Endothelial cell of umbilical vein (primary cell): ENCODE measurements around the gene GPR107. TPM values are rescaled to one million over a fixed set of nuclear protein-coding genes. Genes with fewer than 3 reads are reported as not detected.

ENCODE experiments used
- BruUV-seq: library from RNA; stranded (reverse); fragments of 400-500 nt; replicated peaks from 2 replicates; lab custom pipeline; 2021; lab: Mats Ljungman, UMichigan
- CTCF ChIA-PET: fragments of 300-600, 350-600 bp; sonication (Branson Sonifier 250); formaldehyde crosslinking; loops from one replicate; lab custom pipeline; 2021; ENCODE audit warnings: antibody characterized with exemption, inconsistent platforms; lab: Charles Lee
- POLR2A ChIA-PET: fragments of 300-600, 350-600 bp; sonication (Branson Sonifier 250); formaldehyde crosslinking; loops from one replicate; lab custom pipeline; 2021; ENCODE audit warnings: antibody characterized with exemption, inconsistent platforms; lab: Charles Lee
- DNase-seq: peaks from one replicate; pipeline ENCODE4 v3.0.0-alpha.2; 2011; ENCODE audit warnings: low read depth, low spot score
- FAIRE-seq: peaks from 2 replicates; lab custom pipeline; 2011; peaks lifted over from hg19 to GRCh38; lab: Jason Lieb, UNC
- H2AFZ ChIP-seq: 2 replicates; pipeline ENCODE4 v1.6.0; 2012; ENCODE audit warnings: low read depth, low read length, control low read depth, inconsistent platforms
- H3K27ac ChIP-seq: 2 replicates; pipeline ENCODE4 v1.5.1; 2011; ENCODE audit warnings: low read depth, mild to moderate bottlenecking, control low read depth, low read length, moderate library complexity; ENCODE audit not compliant: insufficient read depth
- H3K27me3 ChIP-seq, 2 experiments: 2 replicates each; pipeline versions ENCODE4 v1.6.0 to v1.6.1; 2011; ENCODE audit warnings: low read length in 2 of 2, mixed read lengths in 1 of 2; ENCODE audit not compliant: control insufficient read depth in 2 of 2, insufficient read depth in 2 of 2
- H3K36me3 ChIP-seq, 2 experiments: 2 replicates in 1 of 2; 3 replicates in 1 of 2; pipeline ENCODE4 v1.5.1; 2011; ENCODE audit warnings: low read length in 2 of 2, mild to moderate bottlenecking in 1 of 2, moderate library complexity in 1 of 2; ENCODE audit not compliant: control insufficient read depth in 2 of 2, insufficient read depth in 2 of 2; ENCODE audit errors: extremely low read depth in 1 of 2
- H3K4me1 ChIP-seq: 3 replicates; pipeline ENCODE4 v1.5.1; 2011; ENCODE audit warnings: mild to moderate bottlenecking, low read length; ENCODE audit not compliant: control insufficient read depth, insufficient read depth; ENCODE audit errors: extremely low read depth
- H3K4me2 ChIP-seq: 2 replicates; pipeline ENCODE4 v1.6.1; 2011; ENCODE audit warnings: low read length, control low read depth, mixed read lengths; ENCODE audit not compliant: insufficient read depth
- H3K4me3 ChIP-seq, 3 experiments: fragments of 200-600 bp in 1 of 3; sonication (generic), shearing (Covaris generic) in 1 of 3; replicated peaks in 1 of 3; 2 replicates each; pipeline ENCODE4 v1.5.1; 2011 to 2016; ENCODE audit warnings: control low read depth in 3 of 3, low read length in 3 of 3, mild to moderate bottlenecking in 2 of 3, inconsistent platforms in 1 of 3, low read depth in 1 of 3, moderate library complexity in 1 of 3; ENCODE audit not compliant: insufficient read depth in 1 of 3
- H3K79me2 ChIP-seq: 2 replicates; pipeline ENCODE4 v1.6.0; 2012; ENCODE audit warnings: low read length, inconsistent platforms; ENCODE audit not compliant: control insufficient read depth, insufficient read depth
- H3K9ac ChIP-seq: replicated peaks from 2 replicates; pipeline ENCODE3; 2011; ENCODE audit warnings: low read length, control low read depth; ENCODE audit not compliant: insufficient read depth; ENCODE audit errors: extremely low read depth
- H3K9me1 ChIP-seq: replicated peaks from 3 replicates; pipeline ENCODE4 v1.6.0; 2011; ENCODE audit warnings: mild to moderate bottlenecking, low read length; ENCODE audit not compliant: control insufficient read depth, insufficient read depth; ENCODE audit errors: extremely low read depth
- H3K9me3 ChIP-seq: replicated peaks from 2 replicates; pipeline ENCODE4 v1.5.1; 2012; ENCODE audit warnings: low read length, inconsistent platforms; ENCODE audit not compliant: control insufficient read depth, insufficient read depth
- H4K20me1 ChIP-seq: replicated peaks from 2 replicates; pipeline ENCODE3; 2011; ENCODE audit warnings: mild to moderate bottlenecking, low read length; ENCODE audit not compliant: control insufficient read depth, insufficient read depth; ENCODE audit errors: extremely low read depth
- EZH2 ChIP-seq: IDR thresholded peaks from 2 replicates; pipeline ENCODE4 v1.6.1; 2012; ENCODE audit warnings: borderline replicate concordance, low read depth, mild to moderate bottlenecking, moderate library complexity, low read length, inconsistent platforms; ENCODE audit not compliant: severe bottlenecking
- FOS ChIP-seq: IDR thresholded peaks from 2 replicates; pipeline ENCODE4 v1.6.1; 2011; ENCODE audit warnings: mild to moderate bottlenecking, low read length, moderate library complexity, borderline replicate concordance; ENCODE audit not compliant: insufficient read depth
- GATA2 ChIP-seq: IDR thresholded peaks from 2 replicates; pipeline ENCODE4 v1.7.0; 2011; ENCODE audit warnings: low read depth, mild to moderate bottlenecking, moderate library complexity, mixed read lengths, low read length; ENCODE audit not compliant: insufficient read length, insufficient read depth
- JUN ChIP-seq: IDR thresholded peaks from 2 replicates; pipeline ENCODE4 v1.6.1; 2011; ENCODE audit warnings: borderline replicate concordance, low read depth; ENCODE audit not compliant: insufficient read length, insufficient read depth
- MYC ChIP-seq: IDR thresholded peaks from one replicate; pipeline ENCODE4 v1.6.1; 2011; ENCODE audit warnings: mild to moderate bottlenecking, low read depth, low read length
- POLR2A ChIP-seq: IDR thresholded peaks from 2 replicates; pipeline ENCODE4 v1.6.1; 2012; ENCODE audit warnings: low read depth, mild to moderate bottlenecking, control low read depth, low read length
- POLR2AphosphoS5 ChIP-seq: IDR thresholded peaks from 2 replicates; pipeline ENCODE4 v1.6.1; 2012; ENCODE audit warnings: low read depth, mild to moderate bottlenecking, control low read depth, low read length, moderate library complexity; ENCODE audit not compliant: insufficient read depth
- dilution Hi-C: fragments of 300-500 bp; cut with MboI; formaldehyde crosslinking; loops from one replicate; pipeline ENCODE4 v1.15.0; 2019; ENCODE audit warnings: low sequenced_read_pairs; ENCODE audit not compliant: extremely low pct_ligation_motif_present
- intact Hi-C: fragments of 100-400 bp; cut with micrococcal nuclease; formaldehyde crosslinking; loops from one replicate; pipeline ENCODE4 v1.10.0; 2022
- polyA plus RNA-seq, 4 experiments: library from polyadenylated mRNA; depleted of rRNA in 3 of 4; stranded (reverse) in 3 of 4; unstranded in 1 of 4; fragments of >200 nt; gene quantifications; 2 replicates each; pipeline versions ENCODE4 v1.2.1 to v1.2.3, GENCODE V29; 2011 to 2012; ENCODE audit warnings: missing spikeins in 1 of 4
- total RNA-seq: library from RNA; stranded (reverse); gene quantifications from 2 replicates; pipeline ENCODE4 v1.2.3, GENCODE V29; 2021
- TF ChIP-seq, protein P1 (sequence below): IDR thresholded peaks from 2 replicates; pipeline ENCODE4 v1.6.1; 2011; ENCODE audit not compliant: insufficient read depth, insufficient read length
- TF ChIP-seq, protein P2 (sequence below), 2 donors: IDR thresholded peaks; 1 replicate in 1 of 2; 2 replicates in 1 of 2; pipeline ENCODE4 v1.5.1; 2011; ENCODE audit warnings: low read length in 2 of 2, mild to moderate bottlenecking in 2 of 2, moderate library complexity in 2 of 2, control low read depth in 1 of 2, inconsistent platforms in 1 of 2, low read depth in 1 of 2; ENCODE audit not compliant: insufficient read depth in 1 of 2; ENCODE audit errors: extremely low read depth in 1 of 2

GPR107 gene
- total and polyA plus RNA-seq, 2 donors (not counting 3 experiments of a cell fraction or from before 2014, with no cell fraction given), result 27.2 to 38.9 TPM

DNA sequence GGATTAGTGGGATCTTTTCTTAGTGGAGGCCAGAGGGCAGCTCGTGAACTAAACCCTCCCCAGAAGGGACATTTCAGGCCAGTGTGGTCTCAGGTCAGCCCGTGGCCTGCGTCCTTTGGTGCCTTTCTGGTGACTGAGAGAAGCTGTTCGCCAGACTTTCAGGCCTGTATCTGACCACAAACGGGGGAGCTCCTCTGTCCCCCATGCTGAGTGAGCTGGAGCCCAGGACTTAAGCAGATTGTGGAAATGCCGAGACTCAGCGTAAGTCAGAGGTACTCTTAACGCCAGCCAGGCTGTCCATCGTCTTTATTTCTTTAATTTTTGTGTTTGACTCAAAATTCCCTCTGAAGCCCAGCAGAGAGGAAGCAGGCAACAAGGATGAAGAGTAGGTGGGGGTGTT is 63.7 kb downstream of the GPR107 start:
- no peak for DNase-seq
- no peak for FAIRE-seq
- Histone ChIP-seq H3K4me2 (no peak overlapping the region), H3K4me3 (no peak overlapping the region), H3K4me1 (peaks cover 9% of the 10 kb centered on the region), H2AFZ (no peak overlapping the region), H3K9ac (no peak overlapping the region), H4K20me1 (no peaks in the 10 kb centered on the region), H3K27me3 (no peaks in the 10 kb centered on the region), H3K9me1 (no peaks in the 10 kb centered on the region), H3K9me3 (no peaks in the 10 kb centered on the region), H3K27ac (no peak overlapping the region), H3K36me3 (peaks cover 3 to 8% of the 10 kb centered on the region in 2 experiments), H3K79me2 (no peaks in the 10 kb centered on the region)
- POLR2A ChIA-PET, result no interaction called here
- CTCF ChIA-PET, result interaction anchor here (1.4 to 1.7 kb wide), 2 partner anchors 10 to 57 kb away, joined by 4 read pairs; no protein-coding TSS in a partner anchor
- no TSS peak for BruUV-seq
- TF ChIP-seq JUN, result no peak
- TF ChIP-seq, protein P1, sequence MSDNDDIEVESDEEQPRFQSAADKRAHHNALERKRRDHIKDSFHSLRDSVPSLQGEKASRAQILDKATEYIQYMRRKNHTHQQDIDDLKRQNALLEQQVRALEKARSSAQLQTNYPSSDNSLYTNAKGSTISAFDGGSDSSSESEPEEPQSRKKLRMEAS, result no peak
- no peak for TF ChIP-seq EZH2
- no peak for TF ChIP-seq POLR2AphosphoS5
- TF ChIP-seq GATA2, result no peak
- no peak for TF ChIP-seq POLR2A
- TF ChIP-seq MYC, result no peak
- TF ChIP-seq, protein P2, sequence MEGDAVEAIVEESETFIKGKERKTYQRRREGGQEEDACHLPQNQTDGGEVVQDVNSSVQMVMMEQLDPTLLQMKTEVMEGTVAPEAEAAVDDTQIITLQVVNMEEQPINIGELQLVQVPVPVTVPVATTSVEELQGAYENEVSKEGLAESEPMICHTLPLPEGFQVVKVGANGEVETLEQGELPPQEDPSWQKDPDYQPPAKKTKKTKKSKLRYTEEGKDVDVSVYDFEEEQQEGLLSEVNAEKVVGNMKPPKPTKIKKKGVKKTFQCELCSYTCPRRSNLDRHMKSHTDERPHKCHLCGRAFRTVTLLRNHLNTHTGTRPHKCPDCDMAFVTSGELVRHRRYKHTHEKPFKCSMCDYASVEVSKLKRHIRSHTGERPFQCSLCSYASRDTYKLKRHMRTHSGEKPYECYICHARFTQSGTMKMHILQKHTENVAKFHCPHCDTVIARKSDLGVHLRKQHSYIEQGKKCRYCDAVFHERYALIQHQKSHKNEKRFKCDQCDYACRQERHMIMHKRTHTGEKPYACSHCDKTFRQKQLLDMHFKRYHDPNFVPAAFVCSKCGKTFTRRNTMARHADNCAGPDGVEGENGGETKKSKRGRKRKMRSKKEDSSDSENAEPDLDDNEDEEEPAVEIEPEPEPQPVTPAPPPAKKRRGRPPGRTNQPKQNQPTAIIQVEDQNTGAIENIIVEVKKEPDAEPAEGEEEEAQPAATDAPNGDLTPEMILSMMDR (IDR thresholded peaks at IDR 0.05; ENCODE audit: extremely low read depth in 1 of 2, insufficient read depth in 1 of 2, low read depth in 1 of 2, low read length in 2 of 2), result no peak
- no peak for TF ChIP-seq FOS
- intact Hi-C loops, result no loop called here
- dilution Hi-C loops, result no loop called here
